Omental fat pad (tissue), 4 donors: Measurements from ENCODE around the gene GALNT10. TPM values are rescaled to one million over a fixed set of nuclear protein-coding genes. Genes with fewer than 3 reads are reported as not detected.
"Not testable (repeated sequence)": the region's sequence is repeated elsewhere in the genome, so short reads cannot be mapped to it uniquely, and the experiment has no call there.

ENCODE experiments used
- ATAC-seq: fragments of 150-250 bp; one replicate; pipeline ENCODE4 v1.9.1; 2016; ENCODE audit warnings: mild to moderate bottlenecking, moderate library complexity; ENCODE audit not compliant: low FRiP score
- DNase-seq: peaks from one replicate; pipeline ENCODE4 v3.0.0-alpha.2; 2019; ENCODE audit warnings: low spot score
- CTCF ChIP-seq, 3 donors: fragments of 450-650 bp; IDR thresholded peaks; one replicate each; pipeline ENCODE4 v1.5.1; 2016 to 2017; ENCODE audit warnings: antibody characterized with exemption in 3 of 3, mild to moderate bottlenecking in 3 of 3, moderate library complexity in 2 of 3
- total RNA-seq, 4 donors: library from RNA; depleted of rRNA; stranded (reverse); fragments of >200 nt; gene quantifications; one replicate each; pipeline ENCODE4 v1.1.0, GENCODE V29; 2016

Gene GALNT10
- 10 to 100 TPM; 21.3 to 49.7 (median 27.2) TPM for total RNA-seq

GRCh38 chr5:154190595-154191304 is at the start of gene GALNT10:
Gene GALNT10, plus strand, starts transcription at chr5:154190733. Its CDS starts 134 bp downstream, at chr5:154190867.
- no peak for TF ChIP-seq CTCF (IDR thresholded peaks at IDR 0.05)
- ATAC-seq = peak; percentile 79
- DNase-seq = no peak

- no peak for TF ChIP-seq CTCF (IDR thresholded peaks at IDR 0.05)
- no peak for DNase-seq
- ATAC-seq = no peak
Measured at GRCh38 chr5:154141745-154142221, 48.8 kb upstream of the GALNT10 start.

GRCh38 chr5:154143211-154143641 is 47.3 kb upstream of the GALNT10 start:
- DNase-seq (no peak), ATAC-seq (no peak)
- TF ChIP-seq CTCF (IDR thresholded peaks at IDR 0.05) = no peak

- ATAC-seq (no peak), DNase-seq (no peak)
- no peak for TF ChIP-seq CTCF (IDR thresholded peaks at IDR 0.05)
Measured at GRCh38 chr5:154145268-154145667, 45.3 kb upstream of the GALNT10 start.

GRCh38 chr5:154146409-154146808 is 44.1 kb upstream of the GALNT10 start:
- DNase-seq (no peak), ATAC-seq (no peak)
- no peak for TF ChIP-seq CTCF (IDR thresholded peaks at IDR 0.05)

GRCh38 chr5:154147666-154148065 is 42.9 kb upstream of the GALNT10 start:
- TF ChIP-seq CTCF (IDR thresholded peaks at IDR 0.05) = no peak
- no peak for DNase-seq
- no peak for ATAC-seq

GRCh38 chr5:154150471-154150870 is 40.1 kb upstream of the GALNT10 start:
- not testable (repeated sequence) for DNase-seq, ATAC-seq
